AG08395 (cell line): ENCODE measurements around the gene ATP7A.

Experiments used
- DNase-seq: peaks from one replicate; pipeline ENCODE4 v3.0.0; 2012; ENCODE audit warnings: mixed read lengths, low spot score

ATP7A gene

GRCh38 chrX:77945910-77946545 lies 35.5 kb downstream of the ATP7A start:
- no peak for DNase-seq

- no peak for DNase-seq
Observed at GRCh38 chrX:77946571-77946970, 36.1 kb downstream of the ATP7A start.

- no peak for DNase-seq
Observed at GRCh38 chrX:77949840-77950239, 39.3 kb downstream of the ATP7A start.

GRCh38 chrX:77952173-77952572 lies 41.7 kb downstream of the ATP7A start:
- DNase-seq = no peak

- DNase-seq = no peak
Observed at GRCh38 chrX:77953302-77953701, 42.8 kb downstream of the ATP7A start.

- DNase-seq = no peak
Observed at GRCh38 chrX:77953708-77954107, 43.2 kb downstream of the ATP7A start.

GRCh38 chrX:77960567-77960966 lies 50.1 kb downstream of the ATP7A start:
- DNase-seq = no peak

- DNase-seq = no peak
Observed at GRCh38 chrX:77961063-77961462, 50.6 kb downstream of the ATP7A start.

GRCh38 chrX:77962068-77962902 lies 51.8 kb downstream of the ATP7A start:
- no peak for DNase-seq

GRCh38 chrX:77966361-77966760 lies 55.9 kb downstream of the ATP7A start:
- no peak for DNase-seq

- DNase-seq = no peak
Observed at GRCh38 chrX:77967631-77968030, 57.1 kb downstream of the ATP7A start.

GRCh38 chrX:77969538-77969937 lies 59.0 kb downstream of the ATP7A start, which contains the start of gene PGAM4:
Gene PGAM4 (minus strand): TSS chrX:77969638. CDS start chrX:77969638, 0 bp downstream.
- DNase-seq = no peak

- no peak for DNase-seq
Observed at GRCh38 chrX:77975755-77976154, 65.3 kb downstream of the ATP7A start.

- DNase-seq = no peak
Observed at GRCh38 chrX:77977095-77977494, 66.6 kb downstream of the ATP7A start.

GRCh38 chrX:77977518-77977917 lies 67.0 kb downstream of the ATP7A start:
- DNase-seq = no peak

GRCh38 chrX:77979870-77980269 lies 69.4 kb downstream of the ATP7A start:
- DNase-seq = no peak

- DNase-seq = no peak
Observed at GRCh38 chrX:78011846-78012245, 101.4 kb downstream of the ATP7A start.

GRCh38 chrX:78019586-78020483 lies 109.3 kb downstream of the ATP7A start:
- no peak for DNase-seq

GRCh38 chrX:78024349-78025059 lies 114.0 kb downstream of the ATP7A start:
- peak; percentile 2 for DNase-seq

- no peak for DNase-seq
Observed at GRCh38 chrX:78027798-78028197, 117.3 kb downstream of the ATP7A start.

GRCh38 chrX:78029663-78030062 lies 119.2 kb downstream of the ATP7A start:
- peak; percentile 13 for DNase-seq

- DNase-seq = no peak
Observed at GRCh38 chrX:78035061-78035460, 124.6 kb downstream of the ATP7A start.
